Muscle of leg (tissue), 11 donors: ENCODE data around the gene STOML1. TPM values are rescaled to one million over a fixed set of nuclear protein-coding genes. Genes with fewer than 3 reads are reported as not detected.
A peak's percentile ranks its signal among the peaks of the same experiment; 100 is the strongest.
"Not testable (repeated sequence)": the region's sequence is repeated elsewhere in the genome, so short reads cannot be mapped to it uniquely, and the experiment has no call there.

ENCODE experiments used
- DNase-seq: peaks from one replicate; pipeline ENCODE4 v3.0.0; 2013
- H3K27ac ChIP-seq: one replicate; pipeline ENCODE4 v1.5.1; 2013; ENCODE audit warnings: mild to moderate bottlenecking, low read length, control low read depth
- H3K27me3 ChIP-seq: one replicate; pipeline ENCODE4 v1.6.1; 2013; ENCODE audit warnings: low read length; ENCODE audit not compliant: control insufficient read depth, insufficient read depth
- H3K36me3 ChIP-seq: one replicate; pipeline ENCODE4 v1.6.1; 2013; ENCODE audit warnings: low read length; ENCODE audit not compliant: control insufficient read depth, insufficient read depth
- H3K4me1 ChIP-seq: one replicate; pipeline ENCODE4 v1.6.1; 2013; ENCODE audit warnings: low read length; ENCODE audit not compliant: control insufficient read depth, insufficient read depth
- H3K4me3 ChIP-seq: one replicate; pipeline ENCODE4 v1.5.1; 2013; ENCODE audit warnings: low read length, control low read depth
- H3K9me3 ChIP-seq: replicated peaks from 2 replicates; pipeline ENCODE4 v1.6.1; 2013; ENCODE audit warnings: low read depth, low read length; ENCODE audit not compliant: control insufficient read depth
- WGBS: methylation state at CpG from one replicate; pipeline ENCODE4 v1.1.5; 2013; ENCODE audit warnings: missing lambda C conversion rate; ENCODE audit not compliant: insufficient coverage; 5-methylcytosine and 5-hydroxymethylcytosine counted together
- polyA plus RNA-seq, 8 donors: library from polyadenylated mRNA; unstranded; fragments of 120-200 nt; gene quantifications; one replicate each; pipeline versions ENCODE4 v1.2.1 to v1.2.3, GENCODE V29; 2013; ENCODE audit warnings: inconsistent platforms in 1 of 8, low replicate concordance in 1 of 8; ENCODE audit not compliant: insufficient read length in 8 of 8, insufficient read depth in 1 of 8
- total RNA-seq: library from RNA; stranded (reverse); fragments of 120-200 nt; gene quantifications from one replicate; pipeline ENCODE4 v1.2.4, GENCODE V29; 2013

Gene STOML1
- total and polyA plus RNA-seq, 9 donors, result 21.0 to 40.2 (median 34.4) TPM

DNA sequence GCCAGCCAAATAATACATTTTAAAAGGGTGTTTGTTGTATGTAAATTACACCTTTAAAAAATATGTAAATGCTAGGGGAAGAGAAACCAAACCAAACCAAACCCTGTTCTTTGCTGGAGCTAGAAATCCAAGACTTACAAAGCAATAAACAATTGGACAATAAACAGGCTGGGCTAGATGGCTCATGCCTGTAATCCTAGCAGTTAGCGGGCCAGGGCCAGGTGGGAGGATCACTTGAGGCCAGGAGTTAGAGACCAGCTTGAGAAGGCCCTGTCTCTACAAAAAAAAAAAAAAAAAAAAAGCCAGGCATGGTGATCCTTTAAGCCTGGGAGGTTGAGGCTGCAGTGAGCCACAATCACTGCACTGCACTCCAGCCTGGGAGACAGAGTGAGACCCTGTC, 12.5 kb downstream of the STOML1 start:
- no peak overlapping the region for H3K27ac ChIP-seq
- 60% methylated on average over 1 of the region's 1 CpG for WGBS
- no peak for DNase-seq
- no peaks in the 10 kb centered on the region for H3K9me3 ChIP-seq
- peaks cover 5% of the 10 kb centered on the region for H3K36me3 ChIP-seq
- peaks cover 39% of the 10 kb centered on the region for H3K4me1 ChIP-seq
- H3K4me3 ChIP-seq, result no peak overlapping the region
- peaks cover 6% of the 10 kb centered on the region for H3K27me3 ChIP-seq

DNA sequence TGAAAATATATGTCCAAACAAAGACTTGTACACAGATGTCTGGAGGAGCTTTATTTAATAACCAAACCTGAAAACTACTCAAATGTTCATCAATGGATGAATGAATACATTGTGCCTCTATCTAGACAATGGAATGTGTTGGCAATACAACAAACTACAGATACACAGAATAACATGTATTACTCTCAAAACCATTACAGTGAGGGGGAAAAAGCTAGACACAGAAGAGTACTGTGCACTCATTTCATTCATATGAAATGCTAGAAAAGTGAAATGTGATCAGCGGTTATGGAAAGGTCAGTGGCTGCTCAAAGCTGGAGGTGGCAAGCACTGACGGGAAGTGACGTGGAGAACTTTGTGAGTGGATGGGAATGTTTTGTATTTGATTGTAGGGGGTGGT, 13.2 kb downstream of the STOML1 start:
- Histone ChIP-seq H3K4me1 (peaks cover 31% of the 10 kb centered on the region), H3K27me3 (peaks cover 6% of the 10 kb centered on the region), H3K4me3 (no peak overlapping the region), H3K27ac (no peak overlapping the region), H3K9me3 (no peaks in the 10 kb centered on the region), H3K36me3 (no peaks in the 10 kb centered on the region)
- no peak for DNase-seq
- 67% methylated on average over 1 of the region's 3 CpGs for WGBS

DNA sequence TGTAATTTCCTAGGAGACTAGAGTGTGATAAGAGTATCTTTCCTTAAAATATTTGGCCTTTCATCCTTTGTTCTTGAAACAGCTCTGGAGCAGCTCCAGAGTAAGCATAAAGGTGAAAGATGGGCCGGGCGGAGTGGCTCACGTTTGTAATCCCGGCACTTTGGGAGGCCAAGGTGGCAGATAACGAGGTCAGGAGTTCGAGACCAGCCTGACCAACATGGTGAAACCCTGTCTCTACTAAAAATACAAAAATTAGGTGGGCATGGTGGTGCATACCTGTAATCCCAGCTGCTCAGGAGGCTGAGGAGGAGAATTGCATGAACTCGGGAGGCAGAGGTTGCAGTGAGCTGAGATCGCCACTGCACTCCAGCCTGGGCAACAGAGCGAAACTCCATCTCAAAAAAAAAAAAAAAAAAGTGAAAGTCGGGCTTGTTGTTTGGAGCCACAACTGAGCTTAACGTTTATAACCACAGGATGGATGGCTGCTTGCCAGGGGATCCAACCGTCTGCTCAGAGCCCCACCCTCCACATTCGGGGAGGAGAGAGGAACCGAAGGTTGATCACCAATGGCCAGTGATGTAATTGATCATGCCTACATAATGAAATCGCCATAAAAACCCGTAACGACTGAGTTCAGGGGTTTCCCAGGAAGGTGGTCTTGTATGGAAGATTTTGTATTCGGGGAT, 16.5 kb downstream of the STOML1 start:
- not testable (repeated sequence) for H3K4me3 ChIP-seq, H3K27me3 ChIP-seq, H3K27ac ChIP-seq, H3K9me3 ChIP-seq, DNase-seq, H3K4me1 ChIP-seq, H3K36me3 ChIP-seq
- WGBS, result 36% methylated on average over 3 of the region's 18 CpGs

DNA sequence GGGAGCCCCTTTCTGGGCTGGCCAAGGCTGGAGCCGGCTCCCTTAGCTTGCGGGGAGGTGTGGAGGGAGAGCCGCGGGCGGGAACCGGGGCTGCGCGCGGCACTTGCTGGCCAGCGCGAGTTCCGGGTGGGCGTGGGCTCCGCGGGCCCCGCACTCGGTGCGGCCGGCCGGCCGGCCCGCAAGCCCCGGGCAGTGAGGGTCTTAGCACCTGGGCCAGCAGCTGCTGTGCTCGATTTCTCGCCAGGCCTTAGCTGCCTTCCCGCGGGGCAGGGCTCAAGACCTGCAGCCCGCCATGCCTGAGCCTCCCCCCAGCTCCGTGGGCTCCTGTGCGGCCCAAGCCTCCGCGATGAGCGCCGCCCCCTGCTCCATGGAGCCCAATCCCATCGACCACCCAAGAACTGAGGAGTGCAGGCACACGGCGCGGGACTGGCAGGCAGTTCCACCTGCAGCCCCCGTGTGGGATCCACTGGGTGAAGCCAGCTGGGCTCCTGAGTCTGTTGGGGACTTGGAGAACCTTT, 18.4 kb downstream of the STOML1 start:
- not testable (repeated sequence) for H3K4me3 ChIP-seq, H3K27ac ChIP-seq, H3K9me3 ChIP-seq, H3K36me3 ChIP-seq, H3K27me3 ChIP-seq, H3K4me1 ChIP-seq, DNase-seq
- 85% methylated on average over 35 of the region's 39 CpGs for whole genome bisulfite sequencing

DNA sequence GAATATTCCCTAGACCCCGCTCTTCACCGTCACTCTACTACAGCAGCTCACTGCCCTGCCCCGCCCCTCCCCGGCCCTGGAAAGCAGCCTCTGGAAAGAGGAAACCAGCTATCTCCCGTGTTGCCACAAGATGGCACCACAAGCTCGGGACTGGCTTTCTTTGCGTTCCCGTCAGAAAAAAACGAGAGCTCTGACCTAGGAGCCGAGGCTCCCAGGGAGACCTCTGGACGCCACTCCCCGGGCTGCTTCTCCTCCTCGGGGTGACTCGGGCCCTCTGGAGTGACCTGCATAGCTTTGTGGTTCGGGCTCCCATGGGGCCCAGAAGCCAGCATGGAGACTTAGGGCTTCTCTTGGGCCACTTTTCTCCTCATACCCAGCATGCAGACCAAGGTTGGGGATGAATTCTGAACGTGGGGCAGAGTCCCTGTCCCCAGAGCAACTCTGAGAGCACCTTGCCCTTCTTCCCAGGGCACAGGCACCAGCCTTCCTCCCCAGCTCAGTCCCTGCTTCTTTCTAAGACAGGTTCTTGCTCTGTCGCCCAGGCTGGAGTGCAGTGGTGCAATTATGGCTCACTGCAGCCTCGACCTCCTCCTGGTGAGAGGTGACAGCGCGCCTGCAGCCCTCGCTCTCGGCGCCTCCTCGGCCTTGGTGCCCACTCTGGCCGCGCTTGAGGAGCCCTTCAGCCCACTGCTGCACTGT, 19.0 kb downstream of the STOML1 start:
- 14% methylated on average over 20 of the region's 26 CpGs for WGBS

DNA sequence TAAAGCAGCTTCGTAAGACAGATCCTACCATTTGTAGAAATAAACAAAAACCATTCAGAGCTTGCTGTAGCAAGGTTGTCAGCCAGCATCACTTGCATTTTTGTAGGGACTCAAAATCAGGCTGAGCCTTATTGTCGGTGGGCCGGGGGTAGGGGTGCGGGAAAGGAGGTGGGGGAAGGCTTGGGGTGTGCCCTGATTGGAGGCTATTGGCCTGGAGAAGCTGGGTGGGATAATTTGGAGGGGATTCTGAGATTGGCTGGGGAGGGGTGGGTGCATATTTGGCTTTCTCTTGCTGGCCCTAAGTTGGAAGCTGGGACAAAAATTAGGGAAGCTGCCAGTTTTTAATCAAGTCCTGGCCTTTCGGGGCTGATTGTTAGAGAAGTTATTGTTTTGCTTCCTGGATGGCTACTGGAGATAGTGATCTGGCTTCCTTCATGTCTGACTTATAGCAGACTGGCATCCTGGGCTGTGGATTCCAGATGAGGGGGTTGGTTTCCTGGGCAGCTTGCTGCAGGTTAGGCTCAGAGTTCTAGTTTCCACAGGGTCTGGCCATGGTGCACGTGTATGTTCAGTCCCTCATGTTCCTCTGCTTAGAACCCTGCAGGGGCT, 22.8 kb downstream of the STOML1 start:
- no peaks in the 10 kb centered on the region for H3K9me3 ChIP-seq
- 77% methylated on average over 5 of the region's 6 CpGs for WGBS
- no peak for DNase-seq
- H3K4me3 ChIP-seq, result no peak overlapping the region
- H3K27ac ChIP-seq, result no peak overlapping the region
- H3K27me3 ChIP-seq, result no peaks in the 10 kb centered on the region
- H3K4me1 ChIP-seq, result peaks cover 13% of the 10 kb centered on the region
- H3K36me3 ChIP-seq, result no peaks in the 10 kb centered on the region

More for the DNA sequence above, 19.0 kb downstream of the STOML1 start:
- H3K27me3 ChIP-seq, result peaks cover 6% of the 10 kb centered on the region
- H3K9me3 ChIP-seq, result no peaks in the 10 kb centered on the region
- H3K36me3 ChIP-seq, result no peaks in the 10 kb centered on the region
- no peak overlapping the region for H3K27ac ChIP-seq
- DNase-seq, result peak; percentile 92
- H3K4me1 ChIP-seq, result peaks cover 7% of the 10 kb centered on the region
- no peak overlapping the region for H3K4me3 ChIP-seq

DNA sequence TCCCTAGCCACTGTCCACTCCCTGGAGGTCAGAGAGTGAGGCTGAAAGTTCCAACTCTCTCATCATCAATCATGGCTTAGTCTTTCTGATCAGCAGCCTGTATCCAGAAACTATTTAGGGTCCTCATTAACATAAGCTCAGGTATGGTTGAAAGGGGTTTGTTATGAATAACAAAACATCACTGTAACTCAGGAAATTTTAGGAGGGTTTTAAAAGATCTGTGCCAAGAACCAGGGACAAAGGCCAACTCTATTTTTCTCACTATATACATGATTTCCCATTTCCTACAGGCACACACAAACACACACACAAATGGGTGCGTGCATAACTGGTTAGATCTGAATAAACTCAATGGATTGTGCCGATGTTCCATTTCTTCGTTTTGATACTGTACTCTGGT, 23.6 kb downstream of the STOML1 start:
- Histone ChIP-seq H3K36me3 (no peaks in the 10 kb centered on the region), H3K9me3 (no peaks in the 10 kb centered on the region), H3K4me3 (no peak overlapping the region), H3K4me1 (peaks cover 13% of the 10 kb centered on the region), H3K27ac (no peak overlapping the region), H3K27me3 (no peaks in the 10 kb centered on the region)
- 80% methylated on average over 1 of the region's 3 CpGs for WGBS
- DNase-seq, result no peak

DNA sequence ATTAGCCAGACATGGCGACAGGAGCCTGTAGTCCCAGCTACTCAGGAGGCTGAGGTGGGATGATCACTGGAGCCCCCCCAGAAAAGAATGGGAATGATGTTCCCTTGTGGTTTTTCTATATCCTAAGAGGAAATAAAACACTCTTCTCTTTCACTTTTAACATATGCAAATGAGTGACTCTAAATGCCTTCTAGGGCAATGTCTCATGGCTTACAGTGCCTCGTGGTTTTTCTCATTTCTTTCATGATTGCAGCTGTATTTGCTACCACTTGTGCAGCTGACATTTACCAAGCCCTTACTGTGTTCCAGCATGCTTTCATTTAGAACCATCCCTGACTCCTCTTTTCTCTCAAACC, 26.4 kb downstream of the STOML1 start:
- Histone ChIP-seq H3K9me3 (no peaks in the 10 kb centered on the region), H3K4me3 (no peak overlapping the region), H3K4me1 (peaks cover 5% of the 10 kb centered on the region), H3K36me3 (no peaks in the 10 kb centered on the region), H3K27me3 (no peaks in the 10 kb centered on the region), H3K27ac (no peak overlapping the region)
- WGBS, result 14% methylated on average over 1 of the region's 2 CpGs
- no peak for DNase-seq

DNA sequence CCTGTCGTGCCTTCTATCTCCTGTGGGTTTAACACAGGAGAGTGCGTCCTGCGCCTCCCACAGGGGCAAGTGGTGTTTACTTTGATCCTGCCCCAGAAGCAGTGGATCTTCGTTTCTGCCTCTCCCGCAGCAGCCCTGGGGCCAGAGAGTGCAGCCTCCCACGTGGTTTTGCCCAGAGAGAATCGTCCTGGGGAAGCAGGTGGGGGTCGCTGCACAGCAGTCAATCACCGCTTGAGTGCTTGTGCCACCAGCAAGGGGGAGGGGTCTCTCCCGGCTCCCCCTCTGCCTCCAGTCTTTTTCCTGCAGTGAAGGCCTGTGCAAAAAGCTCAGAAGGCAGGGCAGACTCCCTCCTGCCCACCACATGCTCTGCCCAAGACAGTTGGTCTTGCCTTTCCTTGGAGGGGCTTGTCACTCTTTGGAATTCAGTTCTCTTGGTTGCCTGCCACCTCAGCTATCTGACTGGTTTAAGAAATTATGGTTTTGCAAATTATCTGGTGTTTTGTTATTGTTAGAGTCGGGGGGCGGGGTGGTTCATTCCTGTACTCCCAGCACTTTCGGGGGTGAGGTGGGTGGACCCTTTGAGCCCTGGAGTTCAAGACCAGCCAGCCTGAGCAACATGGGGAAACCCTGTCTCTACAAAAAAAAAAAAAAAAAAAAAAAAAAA, 26.9 kb downstream of the STOML1 start:
- Histone ChIP-seq H3K27me3 (no peaks in the 10 kb centered on the region), H3K27ac (no peak overlapping the region), H3K36me3 (no peaks in the 10 kb centered on the region), H3K9me3 (no peaks in the 10 kb centered on the region), H3K4me1 (peaks cover 5% of the 10 kb centered on the region), H3K4me3 (no peak overlapping the region)
- DNase-seq, result no peak
- WGBS, result 12% methylated on average over 8 of the region's 13 CpGs

DNA sequence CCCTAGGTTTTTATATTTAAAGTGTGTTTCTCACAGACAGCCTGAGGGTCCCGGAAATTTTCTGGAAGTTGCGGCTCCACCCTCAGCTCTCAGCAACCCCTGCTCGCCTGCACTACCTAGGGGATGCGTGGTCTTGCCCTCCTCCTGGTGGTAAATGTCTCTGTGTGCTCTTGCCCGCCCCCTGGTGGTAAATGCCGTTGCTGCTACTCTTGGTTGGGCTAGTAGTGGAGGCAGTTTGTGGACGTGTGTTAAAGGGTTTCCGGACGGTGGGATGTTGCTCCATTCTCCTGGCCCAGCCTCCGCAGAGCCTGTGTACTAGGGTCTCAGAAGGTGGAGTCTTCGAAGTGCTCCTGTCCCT, 27.4 kb downstream of the STOML1 start:
- Histone ChIP-seq H3K4me1 (peaks cover 7% of the 10 kb centered on the region), H3K27me3 (no peaks in the 10 kb centered on the region), H3K36me3 (no peaks in the 10 kb centered on the region), H3K27ac (no peak overlapping the region), H3K9me3 (no peaks in the 10 kb centered on the region), H3K4me3 (no peak overlapping the region)
- peak; percentile 74 for DNase-seq
- 12% methylated on average over 8 of the region's 11 CpGs for WGBS
